Measurements from ENCODE around the gene INTS11. TPM values are rescaled to one million over a fixed set of nuclear protein-coding genes. Genes with fewer than 3 reads are reported as not detected.
A peak's percentile ranks its signal among the peaks of the same experiment; 100 is the strongest.

INTS11 gene
- total and polyA plus RNA-seq, 9 of the 15 experiments (the other 6 are each of a cell fraction or from before 2014, with no cell fraction given) = 3.6 to 183 (median 110) TPM

GRCh38 chr1:1307261-1307922 is 17.1 kb downstream of the INTS11 start (continued):
- TF ChIP-seq TAF1 (IDR thresholded peaks at IDR 0.05; ENCODE audit: control insufficient read depth, extremely low read depth, insufficient read depth, low read length, severe bottlenecking) = peak; percentile 15
- TF ChIP-seq HDAC1 (IDR thresholded peaks at IDR 0.05) = peak in 1 of 2 experiments; percentile 68; a peak in 1 of 4 replicates
- peak; percentile 82; the same call in 1 of the 2 replicates for TF ChIP-seq GATAD2B (IDR thresholded peaks at IDR 0.05; ENCODE audit: borderline replicate concordance)
- TF ChIP-seq PHF8 (IDR thresholded peaks at IDR 0.05; ENCODE audit: borderline replicate concordance, low read length) = peak; percentile 79; the same call in 1 of the 2 replicates
- TF ChIP-seq THAP7 (CRISPR knock-in tag; IDR thresholded peaks at IDR 0.05) = 0 out of 2 replicates have a peak, but pooled peaks have one; percentile 16
- TF ChIP-seq DNMT1 (IDR thresholded peaks at IDR 0.05) = no peak
- TF ChIP-seq POLR2AphosphoS5 (IDR thresholded peaks at IDR 0.05; ENCODE audit: control insufficient read depth, insufficient read depth, low read depth, low read length) = no peak
- TF ChIP-seq RBBP5 (IDR thresholded peaks at IDR 0.05; ENCODE audit: borderline replicate concordance, insufficient read depth, low read length, poor library complexity, severe bottlenecking) = no peak
- TF ChIP-seq HDAC2 (IDR thresholded peaks at IDR 0.05) = no peak
- TF ChIP-seq ZBTB43 (CRISPR knock-in tag; IDR thresholded peaks at IDR 0.05) = no peak
- TF ChIP-seq ZNF511 (CRISPR knock-in tag; IDR thresholded peaks at IDR 0.05) = peak; percentile 63; the same call in 1 of the 2 replicates
- TF ChIP-seq ZNF740 (CRISPR knock-in tag; IDR thresholded peaks at IDR 0.05) = 0 out of 2 replicates have a peak, but pooled peaks have one; percentile 42
- no peak for TF ChIP-seq ZNF740 (tag; IDR thresholded peaks at IDR 0.05)
- TF ChIP-seq YY1 (IDR thresholded peaks at IDR 0.05; ENCODE audit: borderline replicate concordance in 1 of 3, control insufficient read depth in 1 of 3, extremely low read depth in 1 of 3, insufficient read depth in 3 of 3, insufficient read length in 1 of 3, insufficient replicate concordance in 2 of 3, low read depth in 1 of 3, low read length in 2 of 3) = peak in 1 of 3 experiments; percentile 6
- no peak for TF ChIP-seq U2AF1 (optimal IDR thresholded peaks at IDR 0.05; ENCODE audit: low read depth, low read length)
- no peak for TF ChIP-seq KDM4B (IDR thresholded peaks at IDR 0.05; ENCODE audit: borderline replicate concordance in 2 of 2, low read depth in 1 of 2)
- TF ChIP-seq ZBTB26 (CRISPR knock-in tag; IDR thresholded peaks at IDR 0.05) = no peak
- no peak for TF ChIP-seq MYC (IDR thresholded peaks at IDR 0.05; ENCODE audit: low read depth, low read length)
- no peak for TF ChIP-seq MYC (CRISPR knock-in tag; IDR thresholded peaks at IDR 0.05; ENCODE audit: borderline replicate concordance, low read depth)
- TF ChIP-seq ZNF431 (CRISPR knock-in tag; IDR thresholded peaks at IDR 0.05) = no peak
- no peak for TF ChIP-seq CBX8 (IDR thresholded peaks at IDR 0.05; ENCODE audit: borderline replicate concordance, extremely low read depth, low read depth, low read length, poor library complexity, severe bottlenecking)

Data from K562 (cell line).